Nephron (organoid): ENCODE results near the gene SUCLG2.

Source experiments
- H3K27ac Mint-ChIP-seq, 3 experiments: 2 replicates each; pipeline ENCODE4 v1.8.0; 2020; ENCODE audit warnings: mixed read lengths in 3 of 3, mild to moderate bottlenecking in 2 of 3, moderate library complexity in 1 of 3
- H3K27me3 Mint-ChIP-seq: 2 replicates; pipeline ENCODE4 v1.8.0; 2021; ENCODE audit warnings: low read depth, mild to moderate bottlenecking, moderate library complexity, mixed read lengths
- H3K36me3 Mint-ChIP-seq: 2 replicates; pipeline ENCODE4 v1.8.0; 2020; ENCODE audit warnings: low read depth, mixed read lengths
- H3K4me1 Mint-ChIP-seq: 2 replicates; pipeline ENCODE4 v1.8.0; 2020; ENCODE audit warnings: mixed read lengths
- H3K4me3 Mint-ChIP-seq, 3 experiments: 2 replicates each; pipeline ENCODE4 v1.8.0; 2020; ENCODE audit warnings: mild to moderate bottlenecking in 3 of 3, mixed read lengths in 3 of 3, moderate library complexity in 2 of 3
- H3K9me3 Mint-ChIP-seq: 2 replicates; pipeline ENCODE4 v1.8.0; 2020; ENCODE audit warnings: mixed read lengths
- CTCF ChIP-seq, 3 experiments: fragments of 200-600 bp; sonication (generic); IDR thresholded peaks; one replicate each; pipeline ENCODE4 v1.5.0; 2021; ENCODE audit warnings: antibody characterized with exemption in 3 of 3; ENCODE audit not compliant: unreplicated experiment in 3 of 3

SUCLG2 gene

GRCh38 chr3:67418426-67419217 lies 235.8 kb downstream of the SUCLG2 start:
- TF ChIP-seq CTCF (IDR thresholded peaks at IDR 0.05; ENCODE audit: unreplicated experiment in 3 of 3) = no peak
- Mint-ChIP-seq H3K4me3 (no peak overlapping the region), H3K27ac (no peak overlapping the region)

GRCh38 chr3:67416703-67417102 lies 237.7 kb downstream of the SUCLG2 start:
- Mint-ChIP-seq H3K36me3 (peaks cover 19% of the 10 kb centered on the region), H3K4me3 (no peak overlapping the region), H3K4me1 (peaks cover 22% of the 10 kb centered on the region), H3K27me3 (no peaks in the 10 kb centered on the region), H3K27ac (no peak overlapping the region), H3K9me3 (peaks cover 13% of the 10 kb centered on the region)
- TF ChIP-seq CTCF (IDR thresholded peaks at IDR 0.05; ENCODE audit: unreplicated experiment in 3 of 3) = no peak

More at GRCh38 chr3:67418426-67419217, 235.8 kb downstream of the SUCLG2 start:
- H3K36me3 Mint-ChIP-seq = peaks cover 25% of the 10 kb centered on the region
- H3K9me3 Mint-ChIP-seq = peaks cover 13% of the 10 kb centered on the region
- H3K4me1 Mint-ChIP-seq = peaks cover 7% of the 10 kb centered on the region
- no peaks in the 10 kb centered on the region for H3K27me3 Mint-ChIP-seq

- Mint-ChIP-seq H3K27ac (no peak overlapping the region), H3K36me3 (peaks cover 13% of the 10 kb centered on the region), H3K4me1 (peaks cover 24% of the 10 kb centered on the region), H3K4me3 (no peak overlapping the region), H3K27me3 (no peaks in the 10 kb centered on the region), H3K9me3 (peaks cover 7% of the 10 kb centered on the region)
- TF ChIP-seq CTCF (IDR thresholded peaks at IDR 0.05; ENCODE audit: unreplicated experiment in 3 of 3) = no peak
These were observed 238.9 kb downstream of the SUCLG2 start for GRCh38 chr3:67415511-67415910.

- no peak overlapping the region for H3K27ac Mint-ChIP-seq
- peaks cover 12% of the 10 kb centered on the region for H3K36me3 Mint-ChIP-seq
- H3K27me3 Mint-ChIP-seq = no peaks in the 10 kb centered on the region
- H3K4me3 Mint-ChIP-seq = no peak overlapping the region
- H3K4me1 Mint-ChIP-seq = peaks cover 29% of the 10 kb centered on the region
- H3K9me3 Mint-ChIP-seq = peaks cover 6% of the 10 kb centered on the region
- TF ChIP-seq CTCF (IDR thresholded peaks at IDR 0.05; ENCODE audit: unreplicated experiment in 3 of 3) = no peak
These were observed 239.7 kb downstream of the SUCLG2 start for GRCh38 chr3:67414740-67415139.

DNA sequence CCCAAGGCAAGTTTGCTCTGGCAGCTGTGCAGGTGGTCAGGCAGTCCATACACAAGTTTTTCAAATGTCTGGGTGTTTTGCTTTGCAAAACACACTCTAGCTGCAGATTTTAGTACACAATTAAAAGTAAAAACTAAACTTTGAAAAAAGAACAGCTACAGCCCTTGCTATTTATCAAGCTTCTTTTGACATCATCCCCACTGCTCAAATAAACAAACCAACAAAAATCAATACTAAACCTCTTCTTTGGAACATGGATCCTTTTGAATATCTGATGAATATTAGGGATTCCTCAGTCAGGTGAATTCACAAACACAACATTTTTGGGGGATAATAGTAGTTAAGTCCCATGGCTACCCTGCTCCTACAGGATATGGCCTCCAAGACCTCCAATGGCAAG lies 249.2 kb downstream of the SUCLG2 start:
- H3K27ac Mint-ChIP-seq = no peak overlapping the region
- no peak overlapping the region for H3K4me3 Mint-ChIP-seq
- H3K36me3 Mint-ChIP-seq = peaks cover 16% of the 10 kb centered on the region
- no peaks in the 10 kb centered on the region for H3K27me3 Mint-ChIP-seq
- TF ChIP-seq CTCF (IDR thresholded peaks at IDR 0.05; ENCODE audit: unreplicated experiment in 3 of 3) = no peak
- H3K4me1 Mint-ChIP-seq = peaks cover 2% of the 10 kb centered on the region
- no peaks in the 10 kb centered on the region for H3K9me3 Mint-ChIP-seq

DNA sequence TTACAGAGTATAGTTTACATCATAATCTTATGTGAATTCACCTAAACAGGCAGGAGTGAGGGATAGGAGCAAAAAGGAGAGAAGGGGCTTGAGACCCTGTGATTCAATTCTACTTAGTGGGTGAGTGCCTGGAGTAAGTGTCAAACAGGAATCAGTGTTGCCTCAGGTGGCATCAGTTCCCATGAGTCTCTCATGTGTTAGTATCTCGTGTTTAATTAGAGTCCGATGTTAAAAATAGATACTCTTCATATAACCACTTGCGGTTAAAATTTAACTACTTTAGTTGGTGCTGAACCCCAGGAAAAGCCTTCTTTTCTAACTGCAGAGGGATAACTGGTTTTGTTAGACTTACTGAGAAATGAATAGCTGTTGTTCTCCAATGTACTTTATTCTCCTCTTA lies 251.5 kb downstream of the SUCLG2 start:
- no peaks in the 10 kb centered on the region for H3K9me3 Mint-ChIP-seq
- no peak for TF ChIP-seq CTCF (IDR thresholded peaks at IDR 0.05; ENCODE audit: unreplicated experiment in 3 of 3)
- no peaks in the 10 kb centered on the region for H3K27me3 Mint-ChIP-seq

More for the DNA sequence above, 251.5 kb downstream of the SUCLG2 start:
- Mint-ChIP-seq H3K4me1 (no peaks in the 10 kb centered on the region), H3K4me3 (no peak overlapping the region), H3K27ac (no peak overlapping the region), H3K36me3 (peaks cover 19% of the 10 kb centered on the region)
